Measurements from ENCODE around the gene CNTNAP1.
A peak's percentile ranks its signal among the peaks of the same experiment; 100 is the strongest.

The CNTNAP1 gene

DNA sequence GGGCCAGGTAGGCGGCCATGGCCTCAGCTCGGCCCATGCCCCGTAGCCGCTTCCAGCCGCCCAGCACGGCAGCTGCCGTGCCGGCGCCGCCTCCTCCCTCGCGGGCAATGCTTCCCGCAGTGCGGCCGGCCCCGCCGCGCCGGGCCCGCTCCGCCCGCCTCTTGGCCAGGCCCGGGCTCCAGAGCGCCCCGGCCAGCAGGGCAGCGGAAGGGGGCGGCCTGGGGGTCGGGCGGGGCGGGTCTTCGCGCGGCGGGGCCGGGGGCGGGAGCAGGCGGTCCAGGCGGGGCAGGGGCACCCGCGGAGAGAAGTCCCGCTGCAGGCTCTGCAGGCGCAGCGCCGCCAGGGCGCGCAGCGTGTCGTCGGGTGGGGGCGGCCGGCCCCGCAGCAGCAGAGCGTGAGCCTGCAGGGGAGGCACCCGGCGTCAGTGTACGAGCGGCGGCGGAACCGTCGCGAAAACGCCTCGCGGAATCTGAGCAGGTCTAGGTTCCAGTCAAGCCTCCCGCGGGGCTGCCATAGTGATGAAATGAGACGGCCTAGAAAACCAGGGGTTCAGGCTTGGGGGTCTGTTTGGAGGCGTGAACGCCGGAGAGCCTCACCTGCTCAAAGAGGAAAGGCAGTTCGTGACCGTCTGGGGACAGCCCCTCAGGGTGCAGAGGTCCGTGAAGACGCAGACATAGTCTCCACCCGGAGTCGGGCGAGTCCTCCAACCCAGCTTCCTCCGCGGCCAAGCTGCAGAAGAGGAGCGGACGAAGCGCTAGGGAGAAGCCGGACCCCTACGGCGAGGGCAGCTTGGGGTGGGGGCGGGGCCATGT, 12.1 kb upstream of the CNTNAP1 start:
- H3K9me3 ChIP-seq (ENCODE audit: control insufficient read depth in 5 of 5, low read length in 5 of 5), result no peaks in the 10 kb centered on the region
- H3K27me3 ChIP-seq (ENCODE audit: control insufficient read depth in 5 of 5, insufficient read depth in 4 of 5, low read length in 5 of 5), result no peaks in the 10 kb centered on the region
- peaks cover 9 to 73% (median 53%) of the 10 kb centered on the region in 5 donors for H3K4me1 ChIP-seq (ENCODE audit: control insufficient read depth in 5 of 5, insufficient read depth in 5 of 5, low read length in 5 of 5)
- no peak overlapping the region for H3K27ac ChIP-seq (ENCODE audit: low read depth, low read length)
- H3K9ac ChIP-seq (ENCODE audit: low read length in 5 of 5), result no peak overlapping the region
- H3K4me3 ChIP-seq (ENCODE audit: low read depth in 1 of 5, low read length in 5 of 5), result no peak overlapping the region
- H3K36me3 ChIP-seq (ENCODE audit: control insufficient read depth in 5 of 5, insufficient read depth in 5 of 5, low read length in 5 of 5), result peaks cover 0 to 77% (median 66%) of the 10 kb centered on the region in 5 donors

DNA sequence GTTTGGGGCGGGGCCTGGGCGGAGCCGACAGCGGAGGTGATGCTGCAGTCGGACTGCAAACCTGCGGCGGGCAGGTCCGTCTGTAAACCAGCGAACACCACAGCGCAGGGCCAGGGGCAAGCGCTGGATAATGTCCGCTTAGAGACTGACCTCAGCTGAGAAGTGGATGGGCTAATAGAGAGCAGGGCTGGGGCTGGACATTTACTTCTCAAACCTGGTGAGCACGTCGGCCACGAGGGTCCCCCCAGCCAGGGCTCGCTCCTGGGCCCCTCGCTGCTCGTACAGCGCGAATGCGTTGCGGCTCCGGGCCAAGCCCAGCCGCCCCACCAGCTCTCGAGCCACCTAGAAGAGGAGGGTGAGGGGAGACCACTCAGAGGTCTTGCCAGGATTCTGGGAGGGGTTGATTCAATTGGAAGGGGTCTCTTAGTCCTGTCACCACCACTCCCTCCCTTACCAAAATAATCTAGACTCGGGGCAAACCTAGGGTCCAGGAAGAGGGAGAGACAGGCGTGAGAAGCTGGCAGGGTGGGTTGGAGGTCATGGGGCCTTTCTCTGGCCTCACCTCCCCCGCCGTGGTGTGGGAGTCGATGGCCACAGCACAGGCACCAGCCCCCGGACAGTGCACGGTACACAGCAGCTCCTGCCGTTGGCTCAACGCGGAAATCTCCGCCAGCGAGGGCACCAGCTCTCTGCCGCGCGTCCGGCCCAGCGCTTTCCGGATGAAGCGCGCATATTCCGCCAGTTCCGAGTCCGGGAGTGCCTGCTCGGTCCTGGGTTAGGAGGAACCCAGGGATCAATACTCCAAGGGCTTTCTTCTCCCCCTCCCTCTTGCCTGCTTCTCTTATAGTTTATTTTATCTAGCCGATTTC, 11.3 kb upstream of the CNTNAP1 start:
- Histone ChIP-seq H3K27ac (ENCODE audit: low read depth, low read length) (no peak overlapping the region), H3K27me3 (ENCODE audit: control insufficient read depth in 5 of 5, insufficient read depth in 4 of 5, low read length in 5 of 5) (no peaks in the 10 kb centered on the region), H3K9ac (ENCODE audit: low read length in 5 of 5) (no peak overlapping the region), H3K36me3 (ENCODE audit: control insufficient read depth in 5 of 5, insufficient read depth in 5 of 5, low read length in 5 of 5) (peaks cover 0 to 69% (median 60%) of the 10 kb centered on the region in 5 donors), H3K4me3 (ENCODE audit: low read depth in 1 of 5, low read length in 5 of 5) (no peak overlapping the region), H3K9me3 (ENCODE audit: control insufficient read depth in 5 of 5, low read length in 5 of 5) (no peaks in the 10 kb centered on the region), H3K4me1 (ENCODE audit: control insufficient read depth in 5 of 5, insufficient read depth in 5 of 5, low read length in 5 of 5) (peaks cover 9 to 73% (median 54%) of the 10 kb centered on the region in 5 donors)

DNA sequence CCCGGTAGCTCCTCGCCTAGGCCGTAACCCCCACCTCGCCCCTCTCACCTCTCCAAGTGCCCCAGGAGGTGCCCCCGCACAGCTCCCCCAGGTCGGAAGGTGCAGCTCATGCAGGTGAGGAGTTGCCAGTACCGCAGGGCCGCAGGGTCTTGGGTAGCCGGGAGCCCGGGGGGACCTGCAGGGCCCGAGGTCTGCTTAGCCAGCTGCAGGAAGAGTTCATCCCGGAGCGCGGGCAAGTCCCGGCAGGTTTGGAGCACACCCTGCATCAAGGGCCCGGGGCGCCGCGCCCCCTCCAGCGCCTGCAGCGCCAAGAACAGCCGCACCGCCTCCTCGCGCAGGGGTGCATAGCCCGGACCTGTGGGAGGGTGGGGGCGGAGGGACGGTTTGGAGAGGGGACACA, 10.3 kb upstream of the CNTNAP1 start:
- H3K4me1 ChIP-seq (ENCODE audit: control insufficient read depth in 5 of 5, insufficient read depth in 5 of 5, low read length in 5 of 5), result peaks cover 9 to 70% (median 50%) of the 10 kb centered on the region in 5 donors
- H3K9me3 ChIP-seq (ENCODE audit: control insufficient read depth in 5 of 5, low read length in 5 of 5), result no peaks in the 10 kb centered on the region
- H3K9ac ChIP-seq (ENCODE audit: low read length in 5 of 5), result no peak overlapping the region
- no peak overlapping the region for H3K27ac ChIP-seq (ENCODE audit: low read depth, low read length)
- peaks cover 0 to 58% (median 52%) of the 10 kb centered on the region in 5 donors for H3K36me3 ChIP-seq (ENCODE audit: control insufficient read depth in 5 of 5, insufficient read depth in 5 of 5, low read length in 5 of 5)
- H3K4me3 ChIP-seq (ENCODE audit: low read depth in 1 of 5, low read length in 5 of 5), result no peak overlapping the region
- no peaks in the 10 kb centered on the region for H3K27me3 ChIP-seq (ENCODE audit: control insufficient read depth in 5 of 5, insufficient read depth in 4 of 5, low read length in 5 of 5)

DNA sequence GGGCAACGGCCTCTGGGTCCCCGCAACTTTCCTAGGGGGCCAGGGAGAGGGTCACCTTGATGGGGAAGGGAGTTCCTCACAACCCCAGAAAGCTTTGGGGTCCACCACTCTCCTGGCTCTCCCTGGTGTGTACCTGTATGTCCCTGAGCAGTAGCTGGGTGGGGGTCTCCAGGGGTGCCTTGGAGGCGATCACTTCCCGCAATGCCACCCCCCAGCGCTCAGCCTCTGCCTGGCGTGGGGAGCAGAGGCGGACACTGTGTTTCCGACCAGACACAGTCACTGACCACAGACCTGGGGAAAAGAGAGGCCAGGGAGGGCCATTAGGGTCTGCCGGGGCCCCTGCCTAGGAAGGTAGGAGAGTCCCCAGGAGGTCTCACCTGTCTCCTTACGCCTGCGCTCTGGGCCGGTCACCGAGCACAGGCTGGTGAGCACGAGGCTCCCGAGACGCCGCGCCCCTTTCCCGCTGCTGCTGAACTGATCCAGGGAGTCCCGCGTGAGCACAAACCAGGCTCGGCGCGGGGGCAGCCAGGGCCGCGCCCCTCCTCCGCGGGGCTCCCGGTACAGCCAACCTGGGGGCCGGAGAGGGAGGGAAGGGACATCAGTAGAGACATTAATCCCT, 9.0 kb upstream of the CNTNAP1 start:
- Histone ChIP-seq H3K4me1 (ENCODE audit: control insufficient read depth in 5 of 5, insufficient read depth in 5 of 5, low read length in 5 of 5) (peaks cover 5 to 66% (median 46%) of the 10 kb centered on the region in 5 donors), H3K36me3 (ENCODE audit: control insufficient read depth in 5 of 5, insufficient read depth in 5 of 5, low read length in 5 of 5) (peaks cover 0 to 48% (median 41%) of the 10 kb centered on the region in 5 donors), H3K27ac (ENCODE audit: low read depth, low read length) (peak overlapping the region; percentile 76), H3K27me3 (ENCODE audit: control insufficient read depth in 5 of 5, insufficient read depth in 4 of 5, low read length in 5 of 5) (no peaks in the 10 kb centered on the region), H3K4me3 (ENCODE audit: low read depth in 1 of 5, low read length in 5 of 5) (peak overlapping the region in 3 of 5 donors; percentile 94 to 96 (median 96)), H3K9me3 (ENCODE audit: control insufficient read depth in 5 of 5, low read length in 5 of 5) (no peaks in the 10 kb centered on the region), H3K9ac (ENCODE audit: low read length in 5 of 5) (peak overlapping the region in 1 of 5 donors; percentile 41)

DNA sequence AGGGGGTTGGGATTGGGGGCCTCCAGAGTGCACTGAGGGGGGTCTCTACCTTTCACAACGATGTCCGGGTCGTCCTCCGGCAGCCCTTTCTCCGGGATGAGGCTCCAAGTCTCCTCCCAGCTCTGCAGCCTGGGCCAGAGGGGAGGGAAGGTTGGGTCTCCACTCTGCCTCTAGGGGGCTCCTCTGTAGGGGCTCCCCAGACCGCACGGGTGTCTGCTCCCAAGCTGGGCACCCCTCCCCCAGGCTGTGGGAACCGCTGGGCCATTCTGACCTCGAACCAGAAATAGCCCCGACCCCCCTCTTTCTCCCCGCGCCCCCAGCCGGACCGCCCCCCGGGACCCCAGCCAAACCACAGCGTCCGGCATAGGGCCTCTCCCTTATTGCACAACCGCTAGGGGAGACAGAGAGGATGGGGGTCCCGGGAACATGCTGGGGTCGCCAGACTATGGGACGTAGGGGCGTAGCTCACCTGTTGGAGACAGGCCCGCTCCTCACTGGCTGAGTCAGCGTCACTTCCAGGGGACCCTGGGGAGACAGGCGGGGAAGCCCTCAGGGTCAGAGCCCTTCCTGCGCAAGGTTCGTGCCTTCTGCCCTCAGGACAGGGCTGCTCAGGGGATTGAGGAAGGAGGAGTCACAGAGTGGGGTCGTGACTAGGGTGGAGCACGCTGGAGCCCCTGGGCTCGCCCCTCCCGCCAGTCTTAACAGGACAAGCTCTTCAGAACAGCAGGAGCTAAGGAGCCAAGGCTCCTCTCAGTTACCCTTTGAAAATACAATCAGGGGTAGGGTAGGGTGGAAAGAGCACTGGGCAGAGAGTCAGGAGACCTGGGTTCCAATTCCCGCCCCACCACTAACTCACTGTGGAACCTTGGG, 8.2 kb upstream of the CNTNAP1 start:
- H3K27me3 ChIP-seq (ENCODE audit: control insufficient read depth in 5 of 5, insufficient read depth in 4 of 5, low read length in 5 of 5), result no peaks in the 10 kb centered on the region
- peak overlapping the region in 4 of 5 donors; percentile 42 to 87 (median 72) for H3K9ac ChIP-seq (ENCODE audit: low read length in 5 of 5)
- H3K4me3 ChIP-seq (ENCODE audit: low read depth in 1 of 5, low read length in 5 of 5), result peak overlapping the region; percentile 84 to 96 (median 94)
- peaks cover 5 to 66% (median 53%) of the 10 kb centered on the region in 5 donors for H3K4me1 ChIP-seq (ENCODE audit: control insufficient read depth in 5 of 5, insufficient read depth in 5 of 5, low read length in 5 of 5)
- peak overlapping the region; percentile 76 for H3K27ac ChIP-seq (ENCODE audit: low read depth, low read length)
- peaks cover 0 to 46% (median 40%) of the 10 kb centered on the region in 5 donors for H3K36me3 ChIP-seq (ENCODE audit: control insufficient read depth in 5 of 5, insufficient read depth in 5 of 5, low read length in 5 of 5)
- no peaks in the 10 kb centered on the region for H3K9me3 ChIP-seq (ENCODE audit: control insufficient read depth in 5 of 5, low read length in 5 of 5)

DNA sequence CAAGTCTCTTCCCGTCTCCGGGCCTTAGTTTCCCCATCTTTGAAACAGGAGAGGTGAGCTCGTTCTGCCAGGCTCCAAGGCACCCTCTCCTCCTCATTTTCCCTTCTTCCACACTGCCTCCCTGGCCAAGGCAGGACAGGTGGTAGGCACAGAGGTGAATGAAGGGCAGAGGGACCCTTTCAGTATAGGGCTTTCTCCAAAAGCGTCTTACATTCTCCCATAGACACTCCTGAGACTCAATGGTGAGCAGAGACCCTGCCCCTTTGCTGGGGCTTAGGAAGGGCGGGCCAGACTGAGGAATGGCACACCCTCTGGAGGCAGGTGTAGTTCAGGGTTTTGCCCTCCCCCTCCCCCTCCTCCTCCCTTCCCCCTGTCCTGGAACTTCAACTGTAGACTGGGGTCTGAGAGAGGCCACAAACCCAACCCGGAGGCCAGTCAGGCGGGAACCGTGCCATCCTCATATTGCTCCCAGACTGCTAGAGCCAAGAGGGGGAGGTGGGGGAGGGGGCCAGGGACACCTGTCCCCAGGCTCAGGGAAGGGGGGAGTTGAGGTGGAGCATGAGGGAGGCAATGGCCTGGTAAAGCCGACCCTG, 7.5 kb upstream of the CNTNAP1 start:
- H3K4me1 ChIP-seq (ENCODE audit: control insufficient read depth in 5 of 5, insufficient read depth in 5 of 5, low read length in 5 of 5), result peaks cover 5 to 70% (median 56%) of the 10 kb centered on the region in 5 donors
- H3K27me3 ChIP-seq (ENCODE audit: control insufficient read depth in 5 of 5, insufficient read depth in 4 of 5, low read length in 5 of 5), result no peaks in the 10 kb centered on the region
- peaks cover 0 to 39% (median 33%) of the 10 kb centered on the region in 5 donors for H3K36me3 ChIP-seq (ENCODE audit: control insufficient read depth in 5 of 5, insufficient read depth in 5 of 5, low read length in 5 of 5)
- H3K9me3 ChIP-seq (ENCODE audit: control insufficient read depth in 5 of 5, low read length in 5 of 5), result no peaks in the 10 kb centered on the region
- peak overlapping the region; percentile 84 to 96 (median 94) for H3K4me3 ChIP-seq (ENCODE audit: low read depth in 1 of 5, low read length in 5 of 5)
- peak overlapping the region; percentile 76 for H3K27ac ChIP-seq (ENCODE audit: low read depth, low read length)
- H3K9ac ChIP-seq (ENCODE audit: low read length in 5 of 5), result peak overlapping the region; percentile 42 to 91 (median 80)

DNA sequence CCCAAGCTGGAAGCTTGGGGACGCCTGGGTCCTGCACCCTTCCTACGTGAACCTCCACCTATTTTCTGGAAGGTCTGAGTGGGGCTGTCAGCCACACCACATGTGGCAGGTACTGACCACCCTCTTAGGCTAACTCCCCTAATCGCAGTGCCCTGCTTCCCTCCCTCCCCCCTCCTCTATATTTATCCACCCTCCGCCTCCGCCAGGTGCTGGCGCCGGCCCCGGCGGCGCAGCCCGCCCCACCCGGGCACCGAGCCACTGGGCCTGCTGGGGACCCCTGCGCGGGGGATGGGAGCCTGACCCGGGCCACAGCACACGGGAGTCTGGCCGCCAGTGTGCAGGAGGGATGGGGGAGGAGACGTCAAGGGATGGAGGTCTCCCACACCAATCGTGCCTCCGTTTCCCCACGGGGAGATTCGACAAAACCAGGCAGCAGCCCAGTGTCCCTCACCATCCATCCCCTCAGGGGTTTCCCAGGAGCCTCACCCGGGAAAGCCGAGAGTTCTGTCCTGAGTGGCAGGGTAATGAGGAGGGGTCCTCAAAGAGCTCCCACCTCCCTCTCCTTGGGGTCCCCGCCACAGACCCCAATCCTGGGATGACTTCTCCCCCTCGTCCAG, 6.9 kb upstream of the CNTNAP1 start:
- H3K27me3 ChIP-seq (ENCODE audit: control insufficient read depth in 5 of 5, insufficient read depth in 4 of 5, low read length in 5 of 5), result no peaks in the 10 kb centered on the region
- peak overlapping the region; percentile 76 for H3K27ac ChIP-seq (ENCODE audit: low read depth, low read length)
- H3K9ac ChIP-seq (ENCODE audit: low read length in 5 of 5), result peak overlapping the region in 4 of 5 donors; percentile 46 to 91 (median 77)
- peaks cover 7 to 76% (median 62%) of the 10 kb centered on the region in 5 donors for H3K4me1 ChIP-seq (ENCODE audit: control insufficient read depth in 5 of 5, insufficient read depth in 5 of 5, low read length in 5 of 5)
- no peaks in the 10 kb centered on the region for H3K9me3 ChIP-seq (ENCODE audit: control insufficient read depth in 5 of 5, low read length in 5 of 5)
- H3K4me3 ChIP-seq (ENCODE audit: low read depth in 1 of 5, low read length in 5 of 5), result peak overlapping the region; percentile 91 to 96 (median 96)
- peaks cover 0 to 34% (median 30%) of the 10 kb centered on the region in 5 donors for H3K36me3 ChIP-seq (ENCODE audit: control insufficient read depth in 5 of 5, insufficient read depth in 5 of 5, low read length in 5 of 5)

DNA sequence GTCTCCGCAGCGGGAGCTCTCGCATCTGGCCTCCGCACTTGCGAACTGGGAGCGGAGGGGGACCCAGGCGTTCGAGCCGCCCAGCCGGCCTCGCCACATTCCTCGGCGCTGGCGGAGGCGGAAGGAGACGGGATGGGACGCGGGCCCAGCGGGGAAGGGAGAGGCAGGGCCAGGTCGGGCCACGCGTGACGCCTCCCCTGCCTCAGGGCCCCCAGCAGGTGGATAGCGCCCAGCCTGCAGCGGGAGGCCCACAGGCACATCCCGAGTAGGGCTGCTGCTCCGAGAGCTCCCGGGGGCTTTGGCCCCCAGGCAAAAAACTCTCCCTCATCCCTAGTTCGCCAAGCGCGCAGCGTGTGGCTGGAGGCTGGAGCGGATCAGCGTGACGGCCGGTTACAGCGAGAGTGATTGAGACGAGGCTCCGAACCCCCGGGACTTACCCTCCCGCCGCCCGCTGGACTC, 6.3 kb upstream of the CNTNAP1 start:
- Histone ChIP-seq H3K4me3 (ENCODE audit: low read depth in 1 of 5, low read length in 5 of 5) (peak overlapping the region; percentile 91 to 96 (median 96)), H3K4me1 (ENCODE audit: control insufficient read depth in 5 of 5, insufficient read depth in 5 of 5, low read length in 5 of 5) (peaks cover 7 to 77% (median 64%) of the 10 kb centered on the region in 5 donors)

More for the DNA sequence above, 6.3 kb upstream of the CNTNAP1 start:
- Histone ChIP-seq H3K27ac (ENCODE audit: low read depth, low read length) (peak overlapping the region; percentile 76), H3K27me3 (ENCODE audit: control insufficient read depth in 5 of 5, insufficient read depth in 4 of 5, low read length in 5 of 5) (no peaks in the 10 kb centered on the region), H3K9ac (ENCODE audit: low read length in 5 of 5) (peak overlapping the region in 4 of 5 donors; percentile 46 to 91 (median 77)), H3K9me3 (ENCODE audit: control insufficient read depth in 5 of 5, low read length in 5 of 5) (no peaks in the 10 kb centered on the region), H3K36me3 (ENCODE audit: control insufficient read depth in 5 of 5, insufficient read depth in 5 of 5, low read length in 5 of 5) (peaks cover 0 to 29% (median 24%) of the 10 kb centered on the region in 5 donors)
